ENCODE results near the gene BAHD1.

DNA sequence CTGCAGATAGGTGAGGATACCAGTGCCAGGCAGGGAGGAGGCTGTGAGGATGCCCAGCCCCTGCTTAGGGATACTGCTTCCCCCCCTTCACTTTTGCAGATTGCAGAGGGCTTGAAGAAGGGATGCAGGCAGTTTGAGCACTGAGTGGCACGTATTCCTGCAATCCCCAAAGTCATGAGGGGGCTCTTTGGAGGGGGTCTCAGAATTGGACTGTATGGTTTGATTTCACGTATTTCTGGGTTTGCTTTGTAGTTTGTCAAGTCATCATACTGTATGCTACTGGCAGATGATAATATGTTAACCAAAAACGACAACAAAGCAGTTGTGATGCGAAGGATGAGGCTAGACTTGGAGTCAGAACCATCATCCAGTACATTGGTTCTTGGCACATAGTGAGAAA is 58.1 kb downstream of the BAHD1 start:
- TF ChIP-seq POLR2A (IDR thresholded peaks at IDR 0.05; ENCODE audit: low read length) (no peak), GATA1 (IDR thresholded peaks at IDR 0.05; ENCODE audit: low read depth, low read length) (no peak)
